Astrocyte of the spinal cord (primary cell): ENCODE data around the gene ASMTL.
A peak's percentile ranks its signal among the peaks of the same experiment; 100 is the strongest.

ENCODE experiments used
- DNase-seq: peaks from one replicate; pipeline ENCODE4 v3.0.0; 2011; ENCODE audit warnings: low read depth, low spot score
- H3K4me3 ChIP-seq: 2 replicates; pipeline ENCODE4 v1.5.1; 2011; ENCODE audit warnings: low read depth, mild to moderate bottlenecking, low read length, moderate library complexity
- CTCF ChIP-seq: IDR thresholded peaks from 2 replicates; pipeline ENCODE4 v1.5.1; 2012; ENCODE audit warnings: low read depth, mild to moderate bottlenecking, low read length, inconsistent platforms
- in situ Hi-C: cut with HindIII; loops from 2 replicates; pipeline ENCODE4 v1.10.0; 2017; ENCODE audit warnings: low sequenced_read_pairs

Gene ASMTL

GRCh38 chrX:1391707-1392375 is 60.9 kb downstream of the ASMTL start, which contains the start of gene SLC25A6:
SLC25A6 (minus strand) TSS chrX:1392113; CDS start chrX:1392009, 104 bp downstream.
- peak within 1 kb of the TSS; percentile 99 for H3K4me3 ChIP-seq
- in situ Hi-C loops: no loop called here
- no peak for TF ChIP-seq CTCF
- DNase-seq: peak; percentile 98

- H3K4me3 ChIP-seq: peak overlapping the region; percentile 99
- no peak for TF ChIP-seq CTCF
- in situ Hi-C loops: no loop called here
- DNase-seq: no peak
Observed at GRCh38 chrX:1391370-1391706, 61.4 kb downstream of the ASMTL start.

- DNase-seq: no peak
- TF ChIP-seq CTCF: no peak
- H3K4me3 ChIP-seq: peak overlapping the region; percentile 99
- in situ Hi-C loops: no loop called here
Observed at GRCh38 chrX:1390621-1391369, 61.9 kb downstream of the ASMTL start.

- TF ChIP-seq CTCF: no peak
- no peak overlapping the region for H3K4me3 ChIP-seq
- DNase-seq: no peak
- in situ Hi-C loops: no loop called here
Observed at GRCh38 chrX:1389993-1390285, 62.8 kb downstream of the ASMTL start.

- no peak overlapping the region for H3K4me3 ChIP-seq
Observed at GRCh38 chrX:1389181-1389992, 63.3 kb downstream of the ASMTL start.

More at GRCh38 chrX:1389181-1389992, 63.3 kb downstream of the ASMTL start:
- TF ChIP-seq CTCF: no peak
- DNase-seq: no peak
- in situ Hi-C loops: no loop called here
